ENCODE data around the gene PDE10A. TPM values are rescaled to one million over a fixed set of nuclear protein-coding genes. Genes with fewer than 3 reads are reported as not detected.

Gene PDE10A
- total and polyA plus RNA-seq, 2 of the 13 experiments (the other 11 are each of a cell fraction or from before 2014, with no cell fraction given), result not detected

DNA sequence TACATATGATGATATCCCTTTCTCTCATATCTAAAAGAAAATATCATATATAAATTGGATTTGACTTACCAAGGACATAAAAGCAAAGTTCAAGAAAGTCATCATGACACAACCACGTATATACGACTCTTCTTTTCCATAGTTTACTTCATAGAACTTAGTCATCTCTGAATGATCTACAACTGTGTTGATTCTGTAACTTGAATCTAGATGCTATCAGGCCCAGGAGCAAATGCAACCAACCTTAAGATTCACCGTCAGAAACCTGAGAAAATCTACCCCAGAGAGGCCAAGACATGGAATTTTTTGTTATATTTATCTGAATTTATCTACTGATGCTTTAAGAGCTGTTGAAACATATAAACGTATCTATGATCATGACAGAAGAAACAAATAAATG is 165.6 kb downstream of the PDE10A start (continued):
- TF ChIP-seq E2F5 (CRISPR knock-in tag; conservative IDR thresholded peaks at IDR 0.05), result no peak
- TF ChIP-seq ZNF747 (CRISPR knock-in tag; IDR thresholded peaks at IDR 0.05; ENCODE audit: borderline replicate concordance), result no peak
- TF ChIP-seq CTCF (CRISPR knock-in tag; IDR thresholded peaks at IDR 0.05), result no peak

GRCh38 chr6:165488624-165489295 is 174.3 kb downstream of the PDE10A start:
- CTCF ChIA-PET (ENCODE audit: low intra/inter-chr PET ratio, low total read pairs), result no interaction called here
- ATAC-seq (no peak), FAIRE-seq (no peak), DNase-seq (ENCODE audit: low spot score) (no peak)
- H3K4me3 ChIP-seq (replicated peaks in 1 of 3; ENCODE audit: insufficient read depth in 1 of 3, low read depth in 2 of 3, low read length in 3 of 3), result no peak overlapping the region
- WGBS (ENCODE audit: low lambda C conversion rate), result 3% methylated on average over 5 of the region's 9 CpGs
- H3K27ac ChIP-seq (ENCODE audit: extremely low read length, insufficient read depth, low read length), result no peak overlapping the region
- no peaks in the 10 kb centered on the region; the same call in 1 of the 2 replicates for H3K9me3 ChIP-seq (ENCODE audit: low read length)
- TF ChIP-seq, protein P1, sequence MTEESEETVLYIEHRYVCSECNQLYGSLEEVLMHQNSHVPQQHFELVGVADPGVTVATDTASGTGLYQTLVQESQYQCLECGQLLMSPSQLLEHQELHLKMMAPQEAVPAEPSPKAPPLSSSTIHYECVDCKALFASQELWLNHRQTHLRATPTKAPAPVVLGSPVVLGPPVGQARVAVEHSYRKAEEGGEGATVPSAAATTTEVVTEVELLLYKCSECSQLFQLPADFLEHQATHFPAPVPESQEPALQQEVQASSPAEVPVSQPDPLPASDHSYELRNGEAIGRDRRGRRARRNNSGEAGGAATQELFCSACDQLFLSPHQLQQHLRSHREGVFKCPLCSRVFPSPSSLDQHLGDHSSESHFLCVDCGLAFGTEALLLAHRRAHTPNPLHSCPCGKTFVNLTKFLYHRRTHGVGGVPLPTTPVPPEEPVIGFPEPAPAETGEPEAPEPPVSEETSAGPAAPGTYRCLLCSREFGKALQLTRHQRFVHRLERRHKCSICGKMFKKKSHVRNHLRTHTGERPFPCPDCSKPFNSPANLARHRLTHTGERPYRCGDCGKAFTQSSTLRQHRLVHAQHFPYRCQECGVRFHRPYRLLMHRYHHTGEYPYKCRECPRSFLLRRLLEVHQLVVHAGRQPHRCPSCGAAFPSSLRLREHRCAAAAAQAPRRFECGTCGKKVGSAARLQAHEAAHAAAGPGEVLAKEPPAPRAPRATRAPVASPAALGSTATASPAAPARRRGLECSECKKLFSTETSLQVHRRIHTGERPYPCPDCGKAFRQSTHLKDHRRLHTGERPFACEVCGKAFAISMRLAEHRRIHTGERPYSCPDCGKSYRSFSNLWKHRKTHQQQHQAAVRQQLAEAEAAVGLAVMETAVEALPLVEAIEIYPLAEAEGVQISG (CRISPR knock-in tag; IDR thresholded peaks at IDR 0.05), result peak; percentile 57; the same call in 1 of the 2 replicates
- no peak for TF ChIP-seq ZNF552 (CRISPR knock-in tag; IDR thresholded peaks at IDR 0.05; ENCODE audit: borderline replicate concordance)
- in situ Hi-C loops (cut with HindIII; ENCODE audit: extremely low pct_ligation_motif_present, low pct_unique_long_range_greater_than_20kb) (no loop called here), intact Hi-C loops (cut with micrococcal nuclease; ENCODE audit: unreplicated experiment) (no loop called here)
- no peaks in the 10 kb centered on the region for H3K36me3 ChIP-seq (replicated peaks in 1 of 2; ENCODE audit: control insufficient read depth in 1 of 2, insufficient read depth in 2 of 2, low read length in 2 of 2)
- POLR2A ChIA-PET, result no interaction called here
- H3K9ac ChIP-seq (ENCODE audit: insufficient read depth, low read depth, low read length), result no peak overlapping the region
- H2AFZ ChIP-seq (ENCODE audit: low read length), result no peak overlapping the region
- no peaks in the 10 kb centered on the region for H3K27me3 ChIP-seq (ENCODE audit: control insufficient read depth in 1 of 2, insufficient read depth in 2 of 2, low read length in 2 of 2)
- BruUV-seq (replicated peaks), result no TSS peak
- no peaks in the 10 kb centered on the region for H4K20me1 ChIP-seq (ENCODE audit: insufficient read depth, low read length)
- no peaks in the 10 kb centered on the region for H3K79me2 ChIP-seq (ENCODE audit: insufficient read depth, low read length)
- H3K4me1 ChIP-seq (ENCODE audit: insufficient read depth, low read length), result no peaks in the 10 kb centered on the region
- H3K4me2 ChIP-seq (ENCODE audit: low read depth, low read length), result no peak overlapping the region

Measured in HepG2 (cell line).